ENCODE measurements around the gene ZNF354B.

DNA sequence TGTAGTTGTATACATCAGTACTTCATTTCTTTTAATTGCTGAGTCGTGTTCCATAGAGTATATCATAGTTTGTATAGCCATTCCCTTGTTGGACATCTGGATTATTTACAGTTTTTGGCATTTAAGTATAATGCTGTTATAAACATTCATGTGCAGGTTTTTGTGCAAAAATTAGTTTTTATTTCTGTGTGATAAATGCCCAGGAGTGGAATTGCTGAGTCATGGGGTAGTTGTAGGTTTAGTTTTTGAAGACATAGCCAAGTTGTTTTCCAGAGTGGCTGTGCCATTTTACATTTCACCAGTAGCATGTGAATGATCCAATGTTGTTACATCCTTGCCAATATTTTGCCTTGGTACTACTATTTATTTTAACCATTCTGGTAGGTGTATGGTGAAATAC, 12.5 kb downstream of the ZNF354B start:
- TF ChIP-seq, protein P1, sequence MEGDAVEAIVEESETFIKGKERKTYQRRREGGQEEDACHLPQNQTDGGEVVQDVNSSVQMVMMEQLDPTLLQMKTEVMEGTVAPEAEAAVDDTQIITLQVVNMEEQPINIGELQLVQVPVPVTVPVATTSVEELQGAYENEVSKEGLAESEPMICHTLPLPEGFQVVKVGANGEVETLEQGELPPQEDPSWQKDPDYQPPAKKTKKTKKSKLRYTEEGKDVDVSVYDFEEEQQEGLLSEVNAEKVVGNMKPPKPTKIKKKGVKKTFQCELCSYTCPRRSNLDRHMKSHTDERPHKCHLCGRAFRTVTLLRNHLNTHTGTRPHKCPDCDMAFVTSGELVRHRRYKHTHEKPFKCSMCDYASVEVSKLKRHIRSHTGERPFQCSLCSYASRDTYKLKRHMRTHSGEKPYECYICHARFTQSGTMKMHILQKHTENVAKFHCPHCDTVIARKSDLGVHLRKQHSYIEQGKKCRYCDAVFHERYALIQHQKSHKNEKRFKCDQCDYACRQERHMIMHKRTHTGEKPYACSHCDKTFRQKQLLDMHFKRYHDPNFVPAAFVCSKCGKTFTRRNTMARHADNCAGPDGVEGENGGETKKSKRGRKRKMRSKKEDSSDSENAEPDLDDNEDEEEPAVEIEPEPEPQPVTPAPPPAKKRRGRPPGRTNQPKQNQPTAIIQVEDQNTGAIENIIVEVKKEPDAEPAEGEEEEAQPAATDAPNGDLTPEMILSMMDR (IDR thresholded peaks at IDR 0.05; ENCODE audit: low read depth, low read length, missing input control): no peak
- TF ChIP-seq JUND (IDR thresholded peaks at IDR 0.05) (no peak), RAD21 (IDR thresholded peaks at IDR 0.05) (no peak), SP1 (IDR thresholded peaks at IDR 0.05) (no peak), FOXA1 (IDR thresholded peaks at IDR 0.05) (no peak)
- TF ChIP-seq, protein P2, sequence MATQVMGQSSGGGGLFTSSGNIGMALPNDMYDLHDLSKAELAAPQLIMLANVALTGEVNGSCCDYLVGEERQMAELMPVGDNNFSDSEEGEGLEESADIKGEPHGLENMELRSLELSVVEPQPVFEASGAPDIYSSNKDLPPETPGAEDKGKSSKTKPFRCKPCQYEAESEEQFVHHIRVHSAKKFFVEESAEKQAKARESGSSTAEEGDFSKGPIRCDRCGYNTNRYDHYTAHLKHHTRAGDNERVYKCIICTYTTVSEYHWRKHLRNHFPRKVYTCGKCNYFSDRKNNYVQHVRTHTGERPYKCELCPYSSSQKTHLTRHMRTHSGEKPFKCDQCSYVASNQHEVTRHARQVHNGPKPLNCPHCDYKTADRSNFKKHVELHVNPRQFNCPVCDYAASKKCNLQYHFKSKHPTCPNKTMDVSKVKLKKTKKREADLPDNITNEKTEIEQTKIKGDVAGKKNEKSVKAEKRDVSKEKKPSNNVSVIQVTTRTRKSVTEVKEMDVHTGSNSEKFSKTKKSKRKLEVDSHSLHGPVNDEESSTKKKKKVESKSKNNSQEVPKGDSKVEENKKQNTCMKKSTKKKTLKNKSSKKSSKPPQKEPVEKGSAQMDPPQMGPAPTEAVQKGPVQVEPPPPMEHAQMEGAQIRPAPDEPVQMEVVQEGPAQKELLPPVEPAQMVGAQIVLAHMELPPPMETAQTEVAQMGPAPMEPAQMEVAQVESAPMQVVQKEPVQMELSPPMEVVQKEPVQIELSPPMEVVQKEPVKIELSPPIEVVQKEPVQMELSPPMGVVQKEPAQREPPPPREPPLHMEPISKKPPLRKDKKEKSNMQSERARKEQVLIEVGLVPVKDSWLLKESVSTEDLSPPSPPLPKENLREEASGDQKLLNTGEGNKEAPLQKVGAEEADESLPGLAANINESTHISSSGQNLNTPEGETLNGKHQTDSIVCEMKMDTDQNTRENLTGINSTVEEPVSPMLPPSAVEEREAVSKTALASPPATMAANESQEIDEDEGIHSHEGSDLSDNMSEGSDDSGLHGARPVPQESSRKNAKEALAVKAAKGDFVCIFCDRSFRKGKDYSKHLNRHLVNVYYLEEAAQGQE (IDR thresholded peaks at IDR 0.05): no peak
